ENCODE measurements around the gene SALL1. TPM values are rescaled to one million over a fixed set of nuclear protein-coding genes. Genes with fewer than 3 reads are reported as not detected.

SALL1 gene
- total RNA-seq, 1 experiment from 2014 or later = 12.1 TPM

GRCh38 chr16:51157698-51158097 is 6.6 kb upstream of the SALL1 start:
- DNase-seq (ENCODE audit: low read depth) = peak; percentile 4

- DNase-seq (ENCODE audit: low read depth) = peak; percentile 57
These were observed 5.7 kb upstream of the SALL1 start for GRCh38 chr16:51156807-51157200.

- DNase-seq (ENCODE audit: low read depth) = peak; percentile 68
These were observed 5.0 kb upstream of the SALL1 start for GRCh38 chr16:51155820-51156806.

GRCh38 chr16:51155199-51155607 is 4.1 kb upstream of the SALL1 start:
- peak; percentile 74 for DNase-seq (ENCODE audit: low read depth)

- peak; percentile 68 for DNase-seq (ENCODE audit: low read depth)
These were observed 3.5 kb upstream of the SALL1 start for GRCh38 chr16:51154271-51155171.

- DNase-seq (ENCODE audit: low read depth) = peak; percentile 45
These were observed 2.5 kb upstream of the SALL1 start for GRCh38 chr16:51153577-51154031.

GRCh38 chr16:51152691-51153576 is 1.9 kb upstream of the SALL1 start:
- DNase-seq (ENCODE audit: low read depth) = peak; percentile 77

GRCh38 chr16:51151961-51152663 is 1.0 kb upstream of the SALL1 start:
- peak; percentile 94 for DNase-seq (ENCODE audit: low read depth)

- DNase-seq (ENCODE audit: low read depth) = peak; percentile 84
These were observed 428 bp upstream of the SALL1 start for GRCh38 chr16:51151435-51151960.

GRCh38 chr16:51150165-51150887 is 744 bp downstream of the SALL1 start:
- peak; percentile 31 for DNase-seq (ENCODE audit: low read depth)

GRCh38 chr16:51149721-51150164 is 1.3 kb downstream of the SALL1 start:
- peak; percentile 37 for DNase-seq (ENCODE audit: low read depth)

GRCh38 chr16:51149251-51149661 is 1.8 kb downstream of the SALL1 start:
- DNase-seq (ENCODE audit: low read depth) = peak; percentile 62

- DNase-seq (ENCODE audit: low read depth) = peak; percentile 53
These were observed 2.3 kb downstream of the SALL1 start for GRCh38 chr16:51148678-51149228.

- DNase-seq (ENCODE audit: low read depth) = peak; percentile 33
These were observed 3.0 kb downstream of the SALL1 start for GRCh38 chr16:51147776-51148677.

GRCh38 chr16:51146256-51146924 is 4.7 kb downstream of the SALL1 start:
- peak; percentile 77 for DNase-seq (ENCODE audit: low read depth)

- no peak for DNase-seq (ENCODE audit: low read depth)
These were observed 6.9 kb downstream of the SALL1 start for GRCh38 chr16:51144203-51144602.

- DNase-seq (ENCODE audit: low read depth) = no peak
These were observed 7.7 kb downstream of the SALL1 start for GRCh38 chr16:51143196-51143977.

Measured in M059J (cell line).